ENCODE measurements around the gene WDR70. TPM values are rescaled to one million over a fixed set of nuclear protein-coding genes. Genes with fewer than 3 reads are reported as not detected.

The WDR70 gene
- total RNA-seq, 2 experiments from 2014 or later: 24.5 to 34.6 TPM

DNA sequence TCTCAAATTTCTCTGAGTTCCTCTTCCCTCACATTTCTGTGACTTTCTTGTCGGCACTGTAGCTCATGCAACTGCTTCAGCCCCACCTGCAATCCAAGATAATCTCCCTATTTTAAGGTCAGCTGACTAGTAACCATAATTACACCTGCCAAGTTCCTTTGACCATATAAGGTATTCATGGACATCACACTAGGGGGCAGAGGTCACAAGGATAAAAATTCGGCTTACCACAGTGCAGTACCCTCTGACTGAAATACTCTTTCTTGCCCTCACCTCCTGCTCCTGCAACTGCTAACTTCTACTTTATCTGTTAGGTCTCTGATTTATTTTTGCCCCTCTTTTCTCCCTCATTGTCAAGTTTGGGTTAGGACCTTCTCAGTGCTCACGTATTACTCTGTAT is 316.5 kb downstream of the WDR70 start:
- Histone ChIP-seq H3K9me3 (ENCODE audit: control insufficient read depth in 1 of 2, insufficient read depth in 1 of 2, low read length in 2 of 2) (no peaks in the 10 kb centered on the region), H3K27me3 (ENCODE audit: control insufficient read depth in 1 of 2, insufficient read depth in 2 of 2, low read length in 2 of 2) (no peaks in the 10 kb centered on the region), H3K36me3 (ENCODE audit: insufficient read depth, low read length) (peaks cover 12% of the 10 kb centered on the region), H3K27ac (ENCODE audit: low read depth in 1 of 2, low read length in 2 of 2) (no peak overlapping the region), H3K4me1 (ENCODE audit: insufficient read depth, low read length) (no peaks in the 10 kb centered on the region), H3K4me3 (ENCODE audit: low read length) (no peak overlapping the region)
- ATAC-seq (ENCODE audit: poor library complexity): no peak
- TF ChIP-seq, protein P1, sequence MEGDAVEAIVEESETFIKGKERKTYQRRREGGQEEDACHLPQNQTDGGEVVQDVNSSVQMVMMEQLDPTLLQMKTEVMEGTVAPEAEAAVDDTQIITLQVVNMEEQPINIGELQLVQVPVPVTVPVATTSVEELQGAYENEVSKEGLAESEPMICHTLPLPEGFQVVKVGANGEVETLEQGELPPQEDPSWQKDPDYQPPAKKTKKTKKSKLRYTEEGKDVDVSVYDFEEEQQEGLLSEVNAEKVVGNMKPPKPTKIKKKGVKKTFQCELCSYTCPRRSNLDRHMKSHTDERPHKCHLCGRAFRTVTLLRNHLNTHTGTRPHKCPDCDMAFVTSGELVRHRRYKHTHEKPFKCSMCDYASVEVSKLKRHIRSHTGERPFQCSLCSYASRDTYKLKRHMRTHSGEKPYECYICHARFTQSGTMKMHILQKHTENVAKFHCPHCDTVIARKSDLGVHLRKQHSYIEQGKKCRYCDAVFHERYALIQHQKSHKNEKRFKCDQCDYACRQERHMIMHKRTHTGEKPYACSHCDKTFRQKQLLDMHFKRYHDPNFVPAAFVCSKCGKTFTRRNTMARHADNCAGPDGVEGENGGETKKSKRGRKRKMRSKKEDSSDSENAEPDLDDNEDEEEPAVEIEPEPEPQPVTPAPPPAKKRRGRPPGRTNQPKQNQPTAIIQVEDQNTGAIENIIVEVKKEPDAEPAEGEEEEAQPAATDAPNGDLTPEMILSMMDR (IDR thresholded peaks at IDR 0.05): no peak
- Mint-ChIP-seq H3K4me3 (no peak overlapping the region), H3K4me1 (ENCODE audit: low read depth) (no peaks in the 10 kb centered on the region), H3K9me3 (no peaks in the 10 kb centered on the region), H3K27me3 (no peaks in the 10 kb centered on the region), H3K36me3 (ENCODE audit: low read depth) (peaks cover 75% of the 10 kb centered on the region), H3K27ac (no peak overlapping the region)
- intact Hi-C loops (cut with DNase I, micrococcal nuclease): no loop called here
- ChIA-PET POLR2A (no interaction called here), CTCF (no interaction called here)
- DNase-seq: no peak

DNA sequence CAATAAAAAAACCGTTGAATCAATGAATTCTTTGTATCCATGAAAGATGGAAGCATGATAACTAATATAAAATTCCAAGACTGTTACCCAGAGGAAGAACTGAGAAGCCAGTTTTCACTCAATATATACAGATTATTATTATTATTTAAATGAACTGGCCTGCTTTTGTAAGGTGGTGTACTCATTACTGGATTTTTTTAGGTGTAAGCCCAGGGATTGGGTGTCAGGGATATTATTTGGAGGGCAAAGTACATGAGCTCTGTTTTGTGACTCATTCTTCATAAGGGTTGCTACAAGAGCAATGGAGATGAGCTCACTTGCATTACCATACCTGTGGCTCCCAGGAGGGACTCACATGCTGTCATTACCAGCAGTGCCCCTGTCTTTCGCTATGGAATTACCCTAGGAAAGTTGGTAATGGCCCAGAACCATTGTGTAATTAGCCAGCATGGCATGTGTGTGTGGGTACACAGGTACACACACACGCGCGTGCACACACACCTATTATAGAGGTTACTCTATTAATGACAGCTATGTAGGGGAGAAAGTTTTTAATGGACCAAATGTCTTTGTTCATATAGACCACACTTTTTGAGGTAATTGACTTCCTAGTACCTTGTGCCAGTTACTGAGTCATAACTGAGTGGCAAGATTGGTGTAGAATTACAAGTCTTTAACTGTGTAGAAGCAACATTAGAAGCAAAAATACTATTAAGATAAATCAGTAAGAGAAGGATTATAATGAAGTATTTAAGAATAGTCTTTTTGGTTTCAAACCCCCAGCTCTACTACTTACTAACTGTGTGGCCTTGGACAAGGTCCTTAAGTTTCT is 317.3 kb downstream of the WDR70 start:
- ChIA-PET POLR2A (no interaction called here), CTCF (no interaction called here)
- Mint-ChIP-seq H3K4me3 (no peak overlapping the region), H3K36me3 (ENCODE audit: low read depth) (peaks cover 72% of the 10 kb centered on the region), H3K27ac (no peak overlapping the region), H3K9me3 (no peaks in the 10 kb centered on the region), H3K4me1 (ENCODE audit: low read depth) (no peaks in the 10 kb centered on the region), H3K27me3 (no peaks in the 10 kb centered on the region)
- Histone ChIP-seq H3K4me1 (ENCODE audit: insufficient read depth, low read length) (no peaks in the 10 kb centered on the region), H3K27me3 (ENCODE audit: control insufficient read depth in 1 of 2, insufficient read depth in 2 of 2, low read length in 2 of 2) (no peaks in the 10 kb centered on the region), H3K36me3 (ENCODE audit: insufficient read depth, low read length) (peaks cover 12% of the 10 kb centered on the region), H3K4me3 (ENCODE audit: low read length) (no peak overlapping the region), H3K9me3 (ENCODE audit: control insufficient read depth in 1 of 2, insufficient read depth in 1 of 2, low read length in 2 of 2) (no peaks in the 10 kb centered on the region), H3K27ac (ENCODE audit: low read depth in 1 of 2, low read length in 2 of 2) (no peak overlapping the region)
- TF ChIP-seq, protein P1 (IDR thresholded peaks at IDR 0.05): no peak
- ATAC-seq (ENCODE audit: poor library complexity) (no peak), DNase-seq (no peak)
- intact Hi-C loops (cut with DNase I, micrococcal nuclease): no loop called here

DNA sequence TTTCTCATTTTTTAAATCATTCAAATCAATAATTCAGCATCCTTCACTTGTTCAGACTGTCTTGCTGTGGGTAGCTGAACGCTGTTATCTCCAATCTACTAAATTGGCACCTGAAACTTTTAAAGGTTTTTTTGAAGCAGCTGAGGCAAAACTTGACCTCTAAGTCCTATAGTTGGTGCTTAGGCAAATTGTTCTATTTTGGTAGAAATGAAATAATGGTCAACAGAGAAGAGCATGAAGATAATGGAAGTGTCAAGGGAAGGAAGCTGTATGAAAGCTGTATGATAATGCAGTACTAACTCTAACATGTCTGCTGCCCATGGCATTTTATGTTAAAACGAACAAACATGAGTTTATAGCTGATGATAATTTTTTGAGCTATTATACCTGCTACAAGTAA is 322.8 kb downstream of the WDR70 start:
- no peak for ATAC-seq (ENCODE audit: poor library complexity)
- H3K27ac ChIP-seq (ENCODE audit: low read depth in 1 of 2, low read length in 2 of 2): no peak overlapping the region
- no peaks in the 10 kb centered on the region for H3K27me3 ChIP-seq (ENCODE audit: control insufficient read depth in 1 of 2, insufficient read depth in 2 of 2, low read length in 2 of 2)
- DNase-seq: no peak
- Mint-ChIP-seq H3K27ac (no peak overlapping the region), H3K36me3 (ENCODE audit: low read depth) (peaks cover 76% of the 10 kb centered on the region), H3K4me1 (ENCODE audit: low read depth) (no peaks in the 10 kb centered on the region), H3K4me3 (no peak overlapping the region), H3K27me3 (no peaks in the 10 kb centered on the region), H3K9me3 (no peaks in the 10 kb centered on the region)
- ChIA-PET POLR2A (no interaction called here), CTCF (no interaction called here)
- H3K9me3 ChIP-seq (ENCODE audit: control insufficient read depth in 1 of 2, insufficient read depth in 1 of 2, low read length in 2 of 2): no peaks in the 10 kb centered on the region
- TF ChIP-seq, protein P1 (IDR thresholded peaks at IDR 0.05): no peak
- peaks cover 17% of the 10 kb centered on the region for H3K36me3 ChIP-seq (ENCODE audit: insufficient read depth, low read length)
- no peak overlapping the region for H3K4me3 ChIP-seq (ENCODE audit: low read length)
- no peaks in the 10 kb centered on the region for H3K4me1 ChIP-seq (ENCODE audit: insufficient read depth, low read length)
- intact Hi-C loops (cut with DNase I, micrococcal nuclease): no loop called here
